ENCODE results near the gene PPIE. TPM values are rescaled to one million over a fixed set of nuclear protein-coding genes. Genes with fewer than 3 reads are reported as not detected.
A peak's percentile ranks its signal among the peaks of the same experiment; 100 is the strongest.
"Not testable (repeated sequence)": the region's sequence is repeated elsewhere in the genome, so short reads cannot be mapped to it uniquely, and the experiment has no call there.

Gene PPIE
- polyA plus RNA-seq, 1 donor (not counting 4 experiments of a cell fraction or from before 2014, with no cell fraction given): 60.6 TPM

DNA sequence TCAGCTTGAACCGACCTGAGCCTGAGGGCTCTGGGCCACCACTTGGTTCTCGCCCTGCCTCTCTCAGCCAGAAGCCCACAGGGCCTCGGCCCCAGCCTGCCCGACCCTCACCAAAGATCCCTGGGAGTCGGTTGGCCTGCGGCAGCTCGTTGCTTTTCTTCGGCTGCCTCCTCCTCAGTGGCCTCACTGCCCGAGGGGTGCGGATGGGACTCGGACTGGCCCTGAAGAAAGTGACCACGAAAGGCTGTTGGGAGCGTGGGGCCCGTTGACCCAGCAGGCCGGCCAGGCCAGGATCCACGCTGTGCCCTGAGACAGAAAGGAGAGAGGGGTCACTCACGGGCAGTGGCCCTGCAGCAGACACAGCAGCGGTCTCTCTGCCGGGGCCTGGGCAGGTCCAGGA, 25.8 kb downstream of the PPIE start:
- FAIRE-seq; dilution Hi-C loops (cut with MboI; ENCODE audit: extremely low pct_ligation_motif_present, low sequenced_read_pairs); H4K20me1 ChIP-seq (ENCODE audit: control insufficient read depth, extremely low read depth, insufficient read depth, low read length); H3K36me3 ChIP-seq (ENCODE audit: control insufficient read depth in 2 of 2, extremely low read depth in 1 of 2, insufficient read depth in 2 of 2, low read length in 2 of 2); DNase-seq (ENCODE audit: low read depth, low spot score); H3K9me3 ChIP-seq (ENCODE audit: control insufficient read depth, low read depth, low read length); H3K27me3 ChIP-seq (ENCODE audit: control insufficient read depth, extremely low read depth, insufficient read depth, low read length); H3K79me2 ChIP-seq (ENCODE audit: control insufficient read depth, insufficient read depth, low read length); H2AFZ ChIP-seq (ENCODE audit: control insufficient read depth, low read length); H3K4me1 ChIP-seq (ENCODE audit: control insufficient read depth, extremely low read depth, insufficient read depth, low read length); H3K27ac ChIP-seq (ENCODE audit: control insufficient read depth, insufficient read depth, low read length); H3K4me3 ChIP-seq (ENCODE audit: control insufficient read depth in 2 of 3, extremely low read depth in 1 of 3, insufficient read depth in 2 of 3, low read depth in 1 of 3, low read length in 3 of 3); H3K4me2 ChIP-seq (ENCODE audit: control insufficient read depth, extremely low read depth, insufficient read depth, low read depth, low read length); H3K9me1 ChIP-seq (ENCODE audit: control insufficient read depth, extremely low read depth, insufficient read depth, low read length); H3K9ac ChIP-seq (ENCODE audit: control insufficient read depth, extremely low read depth, insufficient read depth, low read length): not testable (repeated sequence)

DNA sequence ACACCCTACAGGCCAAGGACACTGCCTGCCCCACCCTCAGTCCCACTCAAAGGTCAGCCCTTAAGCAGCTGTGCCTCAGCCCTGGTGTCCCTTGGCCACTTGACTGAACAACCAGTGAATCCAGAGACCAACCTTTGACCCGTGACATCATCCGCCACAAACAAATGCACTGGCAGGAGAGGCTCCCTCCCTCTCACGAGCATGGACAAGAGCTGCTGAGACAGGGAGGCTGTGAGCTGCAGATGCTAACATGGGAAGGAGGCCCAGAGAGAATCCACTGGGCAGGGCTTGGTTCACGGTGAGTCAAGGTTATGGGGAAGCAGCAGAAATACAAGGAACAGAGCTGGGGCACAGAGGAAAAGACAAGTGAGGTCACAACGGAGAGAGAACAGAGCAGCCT, 27.8 kb downstream of the PPIE start:
- H3K4me3 ChIP-seq (ENCODE audit: control insufficient read depth in 2 of 3, extremely low read depth in 1 of 3, insufficient read depth in 2 of 3, low read depth in 1 of 3, low read length in 3 of 3); H3K9me1 ChIP-seq (ENCODE audit: control insufficient read depth, extremely low read depth, insufficient read depth, low read length); FAIRE-seq; dilution Hi-C loops (cut with MboI; ENCODE audit: extremely low pct_ligation_motif_present, low sequenced_read_pairs); H3K27me3 ChIP-seq (ENCODE audit: control insufficient read depth, extremely low read depth, insufficient read depth, low read length); H3K4me1 ChIP-seq (ENCODE audit: control insufficient read depth, extremely low read depth, insufficient read depth, low read length); H3K27ac ChIP-seq (ENCODE audit: control insufficient read depth, insufficient read depth, low read length); H3K9me3 ChIP-seq (ENCODE audit: control insufficient read depth, low read depth, low read length); H3K9ac ChIP-seq (ENCODE audit: control insufficient read depth, extremely low read depth, insufficient read depth, low read length); H3K4me2 ChIP-seq (ENCODE audit: control insufficient read depth, extremely low read depth, insufficient read depth, low read depth, low read length); H3K79me2 ChIP-seq (ENCODE audit: control insufficient read depth, insufficient read depth, low read length); H3K36me3 ChIP-seq (ENCODE audit: control insufficient read depth in 2 of 2, extremely low read depth in 1 of 2, insufficient read depth in 2 of 2, low read length in 2 of 2); H4K20me1 ChIP-seq (ENCODE audit: control insufficient read depth, extremely low read depth, insufficient read depth, low read length); H2AFZ ChIP-seq (ENCODE audit: control insufficient read depth, low read length); DNase-seq (ENCODE audit: low read depth, low spot score): not testable (repeated sequence)

DNA sequence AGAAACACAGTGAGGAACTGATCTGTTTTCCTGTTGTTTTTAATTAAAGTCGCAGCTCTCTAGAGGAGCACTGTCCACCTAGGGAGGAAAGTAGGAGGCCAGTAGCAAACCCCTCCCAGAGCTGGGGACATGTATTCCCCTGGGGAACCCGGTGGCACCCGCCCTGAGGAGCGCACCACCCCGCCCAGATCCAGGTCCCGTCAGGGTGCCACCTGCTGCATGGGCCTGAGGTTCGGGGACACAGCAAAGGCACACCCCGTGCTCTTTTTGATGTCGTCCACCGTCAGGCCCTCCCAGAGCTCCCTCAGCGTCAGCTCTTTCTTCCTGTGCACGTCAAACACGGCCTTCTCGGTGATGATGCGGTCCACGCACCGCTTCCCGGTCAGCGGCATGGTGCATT, 30.8 kb downstream of the PPIE start:
- H3K9ac ChIP-seq (ENCODE audit: control insufficient read depth, extremely low read depth, insufficient read depth, low read length); H4K20me1 ChIP-seq (ENCODE audit: control insufficient read depth, extremely low read depth, insufficient read depth, low read length); FAIRE-seq; H3K36me3 ChIP-seq (ENCODE audit: control insufficient read depth in 2 of 2, extremely low read depth in 1 of 2, insufficient read depth in 2 of 2, low read length in 2 of 2); H3K27me3 ChIP-seq (ENCODE audit: control insufficient read depth, extremely low read depth, insufficient read depth, low read length); H3K79me2 ChIP-seq (ENCODE audit: control insufficient read depth, insufficient read depth, low read length); dilution Hi-C loops (cut with MboI; ENCODE audit: extremely low pct_ligation_motif_present, low sequenced_read_pairs); H2AFZ ChIP-seq (ENCODE audit: control insufficient read depth, low read length); H3K4me2 ChIP-seq (ENCODE audit: control insufficient read depth, extremely low read depth, insufficient read depth, low read depth, low read length); H3K27ac ChIP-seq (ENCODE audit: control insufficient read depth, insufficient read depth, low read length); H3K9me3 ChIP-seq (ENCODE audit: control insufficient read depth, low read depth, low read length); DNase-seq (ENCODE audit: low read depth, low spot score); H3K4me1 ChIP-seq (ENCODE audit: control insufficient read depth, extremely low read depth, insufficient read depth, low read length); H3K4me3 ChIP-seq (ENCODE audit: control insufficient read depth in 2 of 3, extremely low read depth in 1 of 3, insufficient read depth in 2 of 3, low read depth in 1 of 3, low read length in 3 of 3); H3K9me1 ChIP-seq (ENCODE audit: control insufficient read depth, extremely low read depth, insufficient read depth, low read length): not testable (repeated sequence)

DNA sequence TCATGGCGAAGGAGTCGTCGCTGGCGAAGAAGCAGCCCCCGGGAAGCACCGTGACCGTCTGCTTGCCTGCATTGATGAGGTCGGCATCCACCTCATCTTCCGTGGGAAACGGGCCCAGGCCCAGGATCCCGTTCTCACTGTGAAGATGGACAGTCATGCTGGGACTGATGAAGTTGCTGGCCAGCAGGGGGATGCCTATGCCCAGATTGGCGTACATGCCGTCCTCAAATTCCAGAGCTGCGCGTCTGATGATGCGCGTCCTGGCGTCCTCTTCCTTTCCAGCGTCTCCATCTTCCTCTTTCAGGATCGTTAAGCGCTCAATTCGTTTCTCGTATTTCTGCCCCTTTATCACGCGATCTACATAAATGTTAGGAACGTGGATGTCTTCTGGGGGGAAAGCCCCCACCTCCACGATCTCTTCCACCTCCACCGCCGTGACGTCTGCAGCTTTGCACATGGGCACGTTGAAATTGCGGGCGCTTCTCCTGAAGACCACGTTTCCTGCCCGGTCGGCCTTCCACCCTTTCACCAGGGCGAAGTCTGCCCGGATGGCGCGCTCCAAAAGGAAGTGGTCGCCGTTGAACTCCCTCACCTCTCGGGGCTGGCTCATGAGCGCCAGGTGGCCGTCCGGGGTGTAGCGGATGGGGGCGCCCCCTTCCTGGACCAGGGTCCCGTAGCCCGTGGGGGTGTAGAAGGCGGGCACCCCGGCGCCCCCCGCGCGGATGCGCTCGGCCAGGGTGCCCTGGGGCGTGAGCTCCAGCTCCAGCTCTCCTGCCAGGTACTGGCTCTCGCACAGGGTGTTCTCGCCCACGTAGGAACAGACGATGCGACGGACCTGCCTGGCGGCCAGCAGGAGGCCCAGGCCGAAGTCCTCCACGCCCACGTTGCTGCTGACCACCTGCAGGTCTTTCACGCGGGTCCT, 31.7 kb downstream of the PPIE start:
- FAIRE-seq; H3K9ac ChIP-seq (ENCODE audit: control insufficient read depth, extremely low read depth, insufficient read depth, low read length); H4K20me1 ChIP-seq (ENCODE audit: control insufficient read depth, extremely low read depth, insufficient read depth, low read length); H3K27ac ChIP-seq (ENCODE audit: control insufficient read depth, insufficient read depth, low read length); H3K36me3 ChIP-seq (ENCODE audit: control insufficient read depth in 2 of 2, extremely low read depth in 1 of 2, insufficient read depth in 2 of 2, low read length in 2 of 2); H3K9me1 ChIP-seq (ENCODE audit: control insufficient read depth, extremely low read depth, insufficient read depth, low read length); dilution Hi-C loops (cut with MboI; ENCODE audit: extremely low pct_ligation_motif_present, low sequenced_read_pairs); H3K27me3 ChIP-seq (ENCODE audit: control insufficient read depth, extremely low read depth, insufficient read depth, low read length); H3K79me2 ChIP-seq (ENCODE audit: control insufficient read depth, insufficient read depth, low read length); H3K4me1 ChIP-seq (ENCODE audit: control insufficient read depth, extremely low read depth, insufficient read depth, low read length); DNase-seq (ENCODE audit: low read depth, low spot score); H3K9me3 ChIP-seq (ENCODE audit: control insufficient read depth, low read depth, low read length): not testable (repeated sequence)
- H3K4me2 ChIP-seq (ENCODE audit: control insufficient read depth, extremely low read depth, insufficient read depth, low read depth, low read length): peak overlapping the region; percentile 41
- peak overlapping the region; percentile 15 for H2AFZ ChIP-seq (ENCODE audit: control insufficient read depth, low read length)
- H3K4me3 ChIP-seq (ENCODE audit: control insufficient read depth in 2 of 3, extremely low read depth in 1 of 3, insufficient read depth in 2 of 3, low read depth in 1 of 3, low read length in 3 of 3): peak overlapping the region in 1 of 3 experiments; percentile 34

DNA sequence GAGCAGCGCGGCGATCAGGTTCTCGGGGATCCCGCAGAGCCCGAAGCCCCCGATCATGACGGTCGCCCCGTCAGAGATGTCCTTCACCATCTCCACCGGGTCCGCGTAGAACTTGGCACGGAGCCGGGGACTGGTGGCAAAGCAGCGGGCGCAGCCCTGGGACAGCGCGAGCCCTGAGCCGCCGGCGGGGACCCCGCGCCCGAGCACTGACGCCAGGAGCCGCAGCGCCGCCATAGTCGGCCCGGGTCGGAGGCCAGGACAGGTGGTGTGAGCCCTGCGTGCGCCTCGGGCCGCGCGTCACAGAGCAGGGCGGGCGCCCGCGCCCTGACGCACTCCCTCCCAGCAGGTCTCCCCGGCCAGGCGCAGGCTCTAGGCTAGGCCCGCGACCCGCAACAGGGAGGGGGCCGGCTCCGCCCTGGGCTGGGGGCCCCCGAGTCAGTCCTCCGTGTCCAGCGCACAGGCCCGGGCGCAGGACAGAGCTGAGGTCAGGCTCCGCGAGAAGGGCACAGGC, 32.4 kb downstream of the PPIE start, which contains the start of gene OXCT2:
OXCT2 (minus strand) TSS at position 327 of the 511 bp plus-strand sequence; CDS start at position 234, 93 bp downstream.
- H3K27me3 ChIP-seq (ENCODE audit: control insufficient read depth, extremely low read depth, insufficient read depth, low read length); H4K20me1 ChIP-seq (ENCODE audit: control insufficient read depth, extremely low read depth, insufficient read depth, low read length); H3K27ac ChIP-seq (ENCODE audit: control insufficient read depth, insufficient read depth, low read length); H3K4me1 ChIP-seq (ENCODE audit: control insufficient read depth, extremely low read depth, insufficient read depth, low read length); H3K9me1 ChIP-seq (ENCODE audit: control insufficient read depth, extremely low read depth, insufficient read depth, low read length); H3K36me3 ChIP-seq (ENCODE audit: control insufficient read depth in 2 of 2, extremely low read depth in 1 of 2, insufficient read depth in 2 of 2, low read length in 2 of 2); H3K9ac ChIP-seq (ENCODE audit: control insufficient read depth, extremely low read depth, insufficient read depth, low read length); DNase-seq (ENCODE audit: low read depth, low spot score); FAIRE-seq; H3K9me3 ChIP-seq (ENCODE audit: control insufficient read depth, low read depth, low read length); H3K79me2 ChIP-seq (ENCODE audit: control insufficient read depth, insufficient read depth, low read length); dilution Hi-C loops (cut with MboI; ENCODE audit: extremely low pct_ligation_motif_present, low sequenced_read_pairs): not testable (repeated sequence)
- peak within 1 kb of the TSS in 1 of 3 experiments; percentile 34 for H3K4me3 ChIP-seq (ENCODE audit: control insufficient read depth in 2 of 3, extremely low read depth in 1 of 3, insufficient read depth in 2 of 3, low read depth in 1 of 3, low read length in 3 of 3)
- H3K4me2 ChIP-seq (ENCODE audit: control insufficient read depth, extremely low read depth, insufficient read depth, low read depth, low read length): peak within 1 kb of the TSS; percentile 41
- H2AFZ ChIP-seq (ENCODE audit: control insufficient read depth, low read length): peak within 1 kb of the TSS; percentile 15
